ENCODE data around the gene DIAPH2.

Gene DIAPH2

DNA sequence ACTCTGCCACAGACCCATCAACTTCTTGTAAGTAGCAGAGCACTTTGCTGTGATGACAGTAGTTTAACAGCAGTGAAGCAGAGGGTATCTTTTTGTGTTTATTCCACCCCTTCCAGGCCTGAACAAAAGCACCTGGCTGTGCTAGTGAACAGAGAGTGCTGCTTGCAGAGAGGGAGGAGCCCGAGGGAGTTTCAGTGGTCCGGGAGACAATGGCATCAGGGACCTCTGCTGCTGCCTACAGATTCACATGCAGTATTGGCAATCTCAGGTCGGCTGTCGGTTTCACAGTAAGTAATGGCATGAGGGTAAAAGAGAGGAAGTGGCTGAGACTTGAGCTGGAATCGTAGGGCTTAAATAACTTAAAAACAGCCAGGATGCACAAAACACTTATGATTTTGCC lies 954.9 kb downstream of the DIAPH2 start:
- no peaks in the 10 kb centered on the region for H3K4me1 ChIP-seq (ENCODE audit: control insufficient read depth in 5 of 5, insufficient read depth in 5 of 5, low read length in 5 of 5)
- H3K9ac ChIP-seq (ENCODE audit: low read length in 5 of 5): no peak overlapping the region
- peaks cover 0 to 7% (median 0%) of the 10 kb centered on the region in 5 donors for H3K27me3 ChIP-seq (ENCODE audit: control insufficient read depth in 5 of 5, insufficient read depth in 4 of 5, low read length in 5 of 5)
- H3K9me3 ChIP-seq (ENCODE audit: control insufficient read depth in 5 of 5, low read length in 5 of 5): peaks cover 0 to 15% (median 0%) of the 10 kb centered on the region in 5 donors
- H3K36me3 ChIP-seq (ENCODE audit: control insufficient read depth in 5 of 5, insufficient read depth in 5 of 5, low read length in 5 of 5): no peaks in the 10 kb centered on the region
- no peak overlapping the region for H3K4me3 ChIP-seq (ENCODE audit: low read depth in 1 of 5, low read length in 5 of 5)
- no peak overlapping the region for H3K27ac ChIP-seq (ENCODE audit: low read depth, low read length)

All from subcutaneous abdominal adipose tissue (tissue), 5 donors.